Naive thymus-derived CD8-positive, alpha-beta T cell (primary cell): ENCODE data around the gene RIBC2. TPM values are rescaled to one million over a fixed set of nuclear protein-coding genes. Genes with fewer than 3 reads are reported as not detected.
A peak's percentile ranks its signal among the peaks of the same experiment; 100 is the strongest.
"Not testable (repeated sequence)": the region's sequence is repeated elsewhere in the genome, so short reads cannot be mapped to it uniquely, and the experiment has no call there.

Experiments
- ATAC-seq, 2 donors: fragments of 150-1000 bp; cut with Tn5 transposase in 1 of 2; sonication (Bioruptor Pico), chemical (Tn5 transposase) in 1 of 2; 1 replicate in 1 of 2; 2 replicates in 1 of 2; pipeline ENCODE4 v1.10.0; 2021; ENCODE audit warnings: mild to moderate bottlenecking in 2 of 2, moderate library complexity in 2 of 2
- POLR2A ChIA-PET: fragments of 350-600 bp; sonication (Branson Sonifier 250); formaldehyde crosslinking; loops from one replicate; lab custom pipeline; 2021; ENCODE audit warnings: antibody characterized with exemption; lab: Charles Lee
- DNase-seq, 10 donors: peaks; one replicate each; pipeline versions ENCODE4 v3.0.0 to v3.0.0-alpha.2; 2020 to 2022
- H3K27ac Mint-ChIP-seq, 10 donors: one replicate each; pipeline ENCODE4 v1.8.0; 2020 to 2022; ENCODE audit warnings: mild to moderate bottlenecking in 10 of 10, mixed read lengths in 10 of 10, moderate library complexity in 4 of 10, inconsistent platforms in 1 of 10
- H3K27me3 Mint-ChIP-seq, 5 donors: one replicate each; pipeline ENCODE4 v1.8.0; 2021 to 2022; ENCODE audit warnings: mixed read lengths in 5 of 5
- H3K36me3 Mint-ChIP-seq, 3 donors: one replicate each; pipeline ENCODE4 v1.8.0; 2020 to 2022; ENCODE audit warnings: mixed read lengths in 3 of 3, mild to moderate bottlenecking in 2 of 3, inconsistent platforms in 1 of 3
- H3K4me1 Mint-ChIP-seq, 4 donors: one replicate each; pipeline ENCODE4 v1.8.0; 2021 to 2022; ENCODE audit warnings: mixed read lengths in 4 of 4
- H3K4me3 Mint-ChIP-seq, 10 donors: one replicate each; pipeline ENCODE4 v1.8.0; 2020 to 2022; ENCODE audit warnings: mild to moderate bottlenecking in 10 of 10, mixed read lengths in 10 of 10, moderate library complexity in 6 of 10, inconsistent platforms in 1 of 10
- H3K9me3 Mint-ChIP-seq, 9 donors: one replicate each; pipeline ENCODE4 v1.8.0; 2020 to 2022; ENCODE audit warnings: mixed read lengths in 9 of 9, mild to moderate bottlenecking in 3 of 9, inconsistent platforms in 1 of 9, moderate library complexity in 1 of 9
- polyA plus RNA-seq, 3 donors: library from polyadenylated mRNA; unstranded; fragments of 300-500 nt; fragmentation: Illumina TruSeq; gene quantifications; one replicate each; pipeline ENCODE4 v1.2.3, GENCODE V29; 2021
- total RNA-seq, 8 experiments: library from RNA in 2 of 8; stranded (reverse) in 2 of 8; gene quantifications; one replicate each; pipeline ENCODE4 v1.2.3 and lab custom pipeline; 2021 to 2026

RIBC2 gene
- total RNA-seq: not detected
- not detected for polyA plus RNA-seq
- total RNA-seq (lab: John Stamatoyannopoulos, UW): 0.17 to 5.4 (median 0.28) reads per million in 6 experiments

GRCh38 chr22:45413368-45414211 lies at the start of gene RIBC2, which contains the start of gene SMC1B:
Gene RIBC2, plus strand, starts transcription at chr22:45413693. Its CDS starts 194 bp downstream, at chr22:45413887.
Gene SMC1B, minus strand, starts transcription at chr22:45413599. Its CDS starts 32 bp downstream, at chr22:45413567.
- peaks cover 0 to 3% (median under 1%) of the 10 kb centered on the region in 5 donors for H3K27me3 Mint-ChIP-seq
- peaks cover 5 to 14% (median 8%) of the 10 kb centered on the region in 4 donors for H3K4me1 Mint-ChIP-seq
- ATAC-seq (peak; percentile 92 to 94), DNase-seq (peak; percentile 65 to 95 (median 80))
- H3K27ac Mint-ChIP-seq: peak within 1 kb of the TSS in 9 of 10 donors; percentile 65 to 95 (median 91)
- peaks cover 0 to 4% (median 0%) of the 10 kb centered on the region in 9 donors for H3K9me3 Mint-ChIP-seq
- H3K36me3 Mint-ChIP-seq: no peaks in the 10 kb centered on the region
- peak within 1 kb of the TSS; percentile 67 to 87 (median 80) for H3K4me3 Mint-ChIP-seq
- POLR2A ChIA-PET: interaction anchor here (0.8 to 1.2 kb wide), 4 partner anchors 12 to 104 kb away, joined by 3 to 4 read pairs (median 3); partner anchors contain the start of gene FAM118A

- Mint-ChIP-seq H3K9me3 (peaks cover 0 to 12% (median 7%) of the 10 kb centered on the region in 9 donors), H3K4me1 (no peaks in the 10 kb centered on the region), H3K27me3 (peaks cover 0 to 9% (median 2%) of the 10 kb centered on the region in 5 donors), H3K36me3 (peaks cover 0 to 6% (median 6%) of the 10 kb centered on the region in 3 donors), H3K4me3 (no peak overlapping the region), H3K27ac (no peak overlapping the region)
- POLR2A ChIA-PET: no interaction called here
- ATAC-seq (no peak), DNase-seq (no peak)
These were observed 46.8 kb upstream of the RIBC2 start for GRCh38 chr22:45366713-45367112.

GRCh38 chr22:45373592-45373991 lies 39.9 kb upstream of the RIBC2 start:
- H3K4me1 Mint-ChIP-seq, POLR2A ChIA-PET, ATAC-seq, DNase-seq, H3K27me3 Mint-ChIP-seq, H3K9me3 Mint-ChIP-seq, H3K36me3 Mint-ChIP-seq, H3K4me3 Mint-ChIP-seq, H3K27ac Mint-ChIP-seq: not testable (repeated sequence)

GRCh38 chr22:45376009-45376408 lies 37.5 kb upstream of the RIBC2 start:
- ATAC-seq (no peak), DNase-seq (no peak)
- Mint-ChIP-seq H3K4me1 (peaks cover 0 to 4% (median 0%) of the 10 kb centered on the region in 4 donors), H3K27ac (no peak overlapping the region), H3K4me3 (no peak overlapping the region), H3K9me3 (no peaks in the 10 kb centered on the region), H3K36me3 (no peaks in the 10 kb centered on the region), H3K27me3 (peaks cover 0 to 2% (median 0%) of the 10 kb centered on the region in 5 donors)
- POLR2A ChIA-PET: interaction anchor here (0.6 kb wide), 1 partner anchor 32 kb away, joined by 4 read pairs; no protein-coding TSS in a partner anchor

- no peak for ATAC-seq
- Mint-ChIP-seq H3K9me3 (no peaks in the 10 kb centered on the region), H3K27me3 (peaks cover 0 to 2% (median 0%) of the 10 kb centered on the region in 5 donors), H3K4me3 (no peak overlapping the region), H3K4me1 (peaks cover 0 to 4% (median 0%) of the 10 kb centered on the region in 4 donors), H3K27ac (no peak overlapping the region), H3K36me3 (no peaks in the 10 kb centered on the region)
- POLR2A ChIA-PET: no interaction called here
- no peak for DNase-seq
These were observed 36.8 kb upstream of the RIBC2 start for GRCh38 chr22:45376703-45377102.

- POLR2A ChIA-PET: no interaction called here
These were observed 32.1 kb upstream of the RIBC2 start for GRCh38 chr22:45381348-45381747.

GRCh38 chr22:45389546-45389945 lies 23.9 kb upstream of the RIBC2 start:
- Mint-ChIP-seq H3K27me3 (peaks cover 0 to 5% (median 3%) of the 10 kb centered on the region in 5 donors), H3K4me3 (no peak overlapping the region), H3K9me3 (no peaks in the 10 kb centered on the region), H3K4me1 (no peaks in the 10 kb centered on the region), H3K36me3 (no peaks in the 10 kb centered on the region), H3K27ac (no peak overlapping the region)
- DNase-seq (no peak), ATAC-seq (no peak)
- POLR2A ChIA-PET: interaction anchor here (1.0 kb wide), 1 partner anchor 79 kb away, joined by 7 read pairs; no protein-coding TSS in a partner anchor

More at GRCh38 chr22:45381348-45381747, 32.1 kb upstream of the RIBC2 start:
- H3K4me3 Mint-ChIP-seq: no peak overlapping the region
- H3K9me3 Mint-ChIP-seq: no peaks in the 10 kb centered on the region
- DNase-seq (no peak), ATAC-seq (no peak)
- peaks cover 0 to 2% (median 0%) of the 10 kb centered on the region in 5 donors for H3K27me3 Mint-ChIP-seq
- H3K4me1 Mint-ChIP-seq: peaks cover 0 to 2% (median 0%) of the 10 kb centered on the region in 4 donors
- H3K27ac Mint-ChIP-seq: peak overlapping the region in 1 of 10 donors; percentile 29
- H3K36me3 Mint-ChIP-seq: no peaks in the 10 kb centered on the region

- Mint-ChIP-seq H3K36me3 (no peaks in the 10 kb centered on the region), H3K4me3 (no peak overlapping the region), H3K27me3 (peaks cover 0 to 4% (median 0%) of the 10 kb centered on the region in 5 donors), H3K9me3 (peaks cover 0 to 3% (median 0%) of the 10 kb centered on the region in 9 donors), H3K27ac (no peak overlapping the region), H3K4me1 (no peaks in the 10 kb centered on the region)
- DNase-seq (peak in 1 of 10 donors; percentile 6), ATAC-seq (no peak)
- POLR2A ChIA-PET: no interaction called here
These were observed 15.7 kb upstream of the RIBC2 start for GRCh38 chr22:45397806-45398205.

- ATAC-seq (no peak), DNase-seq (no peak)
- Mint-ChIP-seq H3K4me1 (no peaks in the 10 kb centered on the region), H3K27me3 (peaks cover 0 to 4% (median 0%) of the 10 kb centered on the region in 5 donors), H3K9me3 (peaks cover 0 to 3% (median 0%) of the 10 kb centered on the region in 9 donors), H3K36me3 (no peaks in the 10 kb centered on the region), H3K4me3 (no peak overlapping the region), H3K27ac (no peak overlapping the region)
- POLR2A ChIA-PET: no interaction called here
These were observed 15.3 kb upstream of the RIBC2 start for GRCh38 chr22:45398214-45398613.

- no peak for ATAC-seq
- DNase-seq: no peak
- H3K9me3 Mint-ChIP-seq: peaks cover 0 to 3% (median 0%) of the 10 kb centered on the region in 9 donors
- H3K27ac Mint-ChIP-seq: peak overlapping the region in 1 of 10 donors; percentile 8
- POLR2A ChIA-PET: no interaction called here
- H3K36me3 Mint-ChIP-seq: no peaks in the 10 kb centered on the region
- peaks cover 0 to 5% (median 0%) of the 10 kb centered on the region in 5 donors for H3K27me3 Mint-ChIP-seq
- no peaks in the 10 kb centered on the region for H3K4me1 Mint-ChIP-seq
- H3K4me3 Mint-ChIP-seq: no peak overlapping the region
These were observed 13.6 kb upstream of the RIBC2 start for GRCh38 chr22:45399712-45400445.

- no peak overlapping the region for H3K4me3 Mint-ChIP-seq
- DNase-seq (no peak), ATAC-seq (no peak)
- peaks cover 0 to 6% (median 2%) of the 10 kb centered on the region in 9 donors for H3K9me3 Mint-ChIP-seq
- peaks cover 0 to 4% (median 0%) of the 10 kb centered on the region in 5 donors for H3K27me3 Mint-ChIP-seq
- H3K27ac Mint-ChIP-seq: no peak overlapping the region
- H3K4me1 Mint-ChIP-seq: no peaks in the 10 kb centered on the region
- POLR2A ChIA-PET: no interaction called here
- H3K36me3 Mint-ChIP-seq: peaks cover 0 to 2% (median under 1%) of the 10 kb centered on the region in 3 donors
These were observed 11.0 kb upstream of the RIBC2 start for GRCh38 chr22:45402466-45402985.

- H3K27me3 Mint-ChIP-seq: peaks cover 0 to 3% (median 0%) of the 10 kb centered on the region in 5 donors
- H3K9me3 Mint-ChIP-seq: peaks cover 0 to 20% (median 5%) of the 10 kb centered on the region in 9 donors
- H3K27ac Mint-ChIP-seq: no peak overlapping the region
- DNase-seq (no peak), ATAC-seq (no peak)
- H3K4me3 Mint-ChIP-seq: no peak overlapping the region
- POLR2A ChIA-PET: no interaction called here
- peaks cover 0 to 5% (median 4%) of the 10 kb centered on the region in 3 donors for H3K36me3 Mint-ChIP-seq
- peaks cover 0 to 5% (median 4%) of the 10 kb centered on the region in 4 donors for H3K4me1 Mint-ChIP-seq
These were observed 5.7 kb upstream of the RIBC2 start for GRCh38 chr22:45407793-45408192.
